ENCODE measurements around the gene GCHFR.

Gene GCHFR

GRCh38 chr15:40808861-40809450 is 45.1 kb downstream of the GCHFR start:
- DNase-seq (ENCODE audit: low read depth in 1 of 2, low spot score in 1 of 2), result no peak

- no peak for DNase-seq (ENCODE audit: low read depth in 1 of 2, low spot score in 1 of 2)
These were observed 49.0 kb downstream of the GCHFR start for GRCh38 chr15:40812721-40813425.

DNA sequence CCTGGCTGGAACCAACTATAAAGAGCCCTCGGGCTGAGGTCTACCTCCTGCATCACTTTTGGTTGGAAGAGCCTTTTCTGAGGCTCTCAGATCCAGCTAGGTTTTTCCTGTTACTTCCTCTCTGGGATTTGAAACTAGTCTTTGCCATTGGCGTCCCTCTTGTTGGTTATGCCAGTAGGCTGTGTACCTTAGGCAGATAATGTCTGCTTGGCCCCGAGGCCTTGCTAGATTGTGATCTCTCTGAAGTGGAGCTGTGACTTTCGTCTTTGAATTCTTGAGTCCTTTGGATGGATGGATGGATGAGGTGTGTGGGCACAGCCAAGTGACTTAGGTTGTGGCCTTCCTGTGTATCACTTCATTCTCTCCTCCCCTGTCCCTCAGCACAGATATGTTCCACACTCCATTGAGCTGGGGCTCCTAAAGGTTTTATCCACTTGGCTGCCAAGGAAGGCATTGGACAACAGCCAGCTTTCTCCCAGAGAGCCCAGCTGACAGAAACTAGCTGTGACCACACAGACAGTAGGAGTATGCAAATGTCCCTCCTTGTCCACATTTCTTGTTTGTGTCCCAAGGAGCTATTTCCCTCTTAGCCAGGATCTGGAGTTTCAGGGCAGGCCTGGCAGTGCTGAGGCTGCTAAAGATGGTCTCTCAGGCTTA is 51.3 kb downstream of the GCHFR start:
- no peak for DNase-seq (ENCODE audit: low read depth in 1 of 2, low spot score in 1 of 2)
